Measurements from ENCODE around the gene ARL8A. TPM values are rescaled to one million over a fixed set of nuclear protein-coding genes. Genes with fewer than 3 reads are reported as not detected.
A peak's percentile ranks its signal among the peaks of the same experiment; 100 is the strongest.

ARL8A gene
- total RNA-seq, 1 experiment from 2014 or later, result 45.6 TPM

DNA sequence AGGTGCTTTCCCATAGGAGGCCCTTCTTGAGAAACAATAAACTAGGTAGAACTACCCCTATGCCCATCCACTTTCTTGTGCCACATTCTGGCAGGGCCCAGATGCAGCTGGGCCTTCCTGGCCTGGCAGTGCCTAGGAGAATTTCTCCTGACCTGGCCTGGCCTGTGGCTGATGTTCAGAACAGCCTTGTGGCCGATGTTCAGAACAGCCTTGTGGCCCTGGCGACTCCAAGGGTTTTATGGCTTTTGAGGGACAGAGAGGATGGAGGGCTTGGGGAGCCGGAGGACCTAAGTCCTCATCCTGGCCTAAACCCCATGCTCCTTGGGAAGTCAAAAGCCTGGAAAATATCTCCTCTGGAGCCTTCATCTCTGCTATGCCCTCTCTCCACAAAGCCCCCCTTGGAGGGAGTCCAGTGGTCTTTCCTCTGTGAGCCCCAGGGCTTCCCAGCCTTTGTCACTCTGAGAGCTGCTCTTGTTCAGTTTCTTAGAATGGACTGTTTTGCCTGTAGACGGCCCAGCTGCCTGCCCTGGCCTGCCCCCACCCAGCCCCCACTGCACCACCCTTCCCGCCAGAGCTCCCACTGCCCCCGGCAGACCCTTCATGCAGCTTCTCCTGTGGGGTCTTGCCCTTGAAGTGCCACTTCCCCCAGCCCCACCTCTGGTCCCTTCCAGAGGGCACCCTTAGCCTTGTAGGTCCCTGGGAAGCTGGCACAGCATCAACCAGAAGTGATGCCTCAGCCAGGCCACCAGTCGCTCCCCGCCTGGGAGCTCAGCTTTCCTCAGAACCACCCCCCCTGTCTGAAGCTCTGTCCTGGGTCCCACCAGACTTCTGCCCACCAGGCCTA is 14.9 kb downstream of the ARL8A start:
- ChIA-PET POLR2A (no interaction called here), RAD21 (ENCODE audit: low non-redundant PET in 1 of 2, low total read pairs in 2 of 2, uncharacterized antibody in 2 of 2, unreplicated experiment in 2 of 2) (no interaction called here), CTCF (interaction anchor here (0.6 to 1.0 kb wide), 4 partner anchors 10 to 130 kb away, joined by 3 to 5 read pairs (median 4); no protein-coding TSS in a partner anchor)
- no TSS peak for BruUV-seq (replicated peaks)
- Histone ChIP-seq H3K9me2 (ENCODE audit: insufficient read depth) (no peaks in the 10 kb centered on the region), H3K4me3 (replicated peaks in 1 of 2; ENCODE audit: low read depth in 1 of 2, low read length in 2 of 2) (no peak overlapping the region), H3K27ac (ENCODE audit: low read depth, low read length) (no peak overlapping the region), H3K4me1 (ENCODE audit: control insufficient read depth in 1 of 2, insufficient read depth in 2 of 2, low read length in 2 of 2) (peaks cover 0 to 4% of the 10 kb centered on the region in 2 experiments; a peak in 1 of 4 replicates), H2AFZ (ENCODE audit: low read depth, low read length, poor library complexity, severe bottlenecking) (no peak overlapping the region), H3K9me3 (ENCODE audit: control insufficient read depth in 1 of 2, insufficient read depth in 1 of 2, low read depth in 1 of 2, low read length in 2 of 2) (no peaks in the 10 kb centered on the region), H4K20me1 (ENCODE audit: insufficient read depth) (no peaks in the 10 kb centered on the region), H3K27me3 (ENCODE audit: insufficient read depth, low read length) (no peaks in the 10 kb centered on the region), H3K36me3 (ENCODE audit: control insufficient read depth in 1 of 2, insufficient read depth in 2 of 2, low read length in 2 of 2) (peaks cover 3 to 13% of the 10 kb centered on the region in 2 experiments; a peak in 3 of 4 replicates), H3K9ac (ENCODE audit: low read length) (no peak overlapping the region), H3K79me2 (ENCODE audit: insufficient read depth, low read length) (no peaks in the 10 kb centered on the region), H3K4me2 (ENCODE audit: low read length) (no peak overlapping the region)
- no peak for TF ChIP-seq CEBPB (IDR thresholded peaks at IDR 0.05; ENCODE audit: low read depth)
- TF ChIP-seq SRF (IDR thresholded peaks at IDR 0.05; ENCODE audit: low read depth), result no peak
- no peak for TF ChIP-seq SIN3A (IDR thresholded peaks at IDR 0.05; ENCODE audit: low read depth)
- TF ChIP-seq, protein P1, sequence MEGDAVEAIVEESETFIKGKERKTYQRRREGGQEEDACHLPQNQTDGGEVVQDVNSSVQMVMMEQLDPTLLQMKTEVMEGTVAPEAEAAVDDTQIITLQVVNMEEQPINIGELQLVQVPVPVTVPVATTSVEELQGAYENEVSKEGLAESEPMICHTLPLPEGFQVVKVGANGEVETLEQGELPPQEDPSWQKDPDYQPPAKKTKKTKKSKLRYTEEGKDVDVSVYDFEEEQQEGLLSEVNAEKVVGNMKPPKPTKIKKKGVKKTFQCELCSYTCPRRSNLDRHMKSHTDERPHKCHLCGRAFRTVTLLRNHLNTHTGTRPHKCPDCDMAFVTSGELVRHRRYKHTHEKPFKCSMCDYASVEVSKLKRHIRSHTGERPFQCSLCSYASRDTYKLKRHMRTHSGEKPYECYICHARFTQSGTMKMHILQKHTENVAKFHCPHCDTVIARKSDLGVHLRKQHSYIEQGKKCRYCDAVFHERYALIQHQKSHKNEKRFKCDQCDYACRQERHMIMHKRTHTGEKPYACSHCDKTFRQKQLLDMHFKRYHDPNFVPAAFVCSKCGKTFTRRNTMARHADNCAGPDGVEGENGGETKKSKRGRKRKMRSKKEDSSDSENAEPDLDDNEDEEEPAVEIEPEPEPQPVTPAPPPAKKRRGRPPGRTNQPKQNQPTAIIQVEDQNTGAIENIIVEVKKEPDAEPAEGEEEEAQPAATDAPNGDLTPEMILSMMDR (IDR thresholded peaks at IDR 0.05 in 2 of 3, conservative IDR thresholded peaks at IDR 0.05 in 1 of 3; ENCODE audit: borderline replicate concordance in 1 of 3, insufficient read depth in 1 of 3, low read depth in 2 of 3, low read length in 2 of 3), result no peak
- no peak for TF ChIP-seq POLR2AphosphoS5 (IDR thresholded peaks at IDR 0.05; ENCODE audit: low read depth, low read length)
- TF ChIP-seq, protein P2, sequence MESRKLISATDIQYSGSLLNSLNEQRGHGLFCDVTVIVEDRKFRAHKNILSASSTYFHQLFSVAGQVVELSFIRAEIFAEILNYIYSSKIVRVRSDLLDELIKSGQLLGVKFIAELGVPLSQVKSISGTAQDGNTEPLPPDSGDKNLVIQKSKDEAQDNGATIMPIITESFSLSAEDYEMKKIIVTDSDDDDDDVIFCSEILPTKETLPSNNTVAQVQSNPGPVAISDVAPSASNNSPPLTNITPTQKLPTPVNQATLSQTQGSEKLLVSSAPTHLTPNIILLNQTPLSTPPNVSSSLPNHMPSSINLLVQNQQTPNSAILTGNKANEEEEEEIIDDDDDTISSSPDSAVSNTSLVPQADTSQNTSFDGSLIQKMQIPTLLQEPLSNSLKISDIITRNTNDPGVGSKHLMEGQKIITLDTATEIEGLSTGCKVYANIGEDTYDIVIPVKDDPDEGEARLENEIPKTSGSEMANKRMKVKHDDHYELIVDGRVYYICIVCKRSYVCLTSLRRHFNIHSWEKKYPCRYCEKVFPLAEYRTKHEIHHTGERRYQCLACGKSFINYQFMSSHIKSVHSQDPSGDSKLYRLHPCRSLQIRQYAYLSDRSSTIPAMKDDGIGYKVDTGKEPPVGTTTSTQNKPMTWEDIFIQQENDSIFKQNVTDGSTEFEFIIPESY (IDR thresholded peaks at IDR 0.05; ENCODE audit: extremely low read depth, insufficient replicate concordance, low read length), result no peak
- no peak for TF ChIP-seq ZNF274 (IDR thresholded peaks at IDR 0.05; ENCODE audit: low read depth, low read length)
- TF ChIP-seq EZH2 (IDR thresholded peaks at IDR 0.05), result no peak
- no peak for TF ChIP-seq EGR1 (IDR thresholded peaks at IDR 0.05; ENCODE audit: low read depth)
- TF ChIP-seq YY1 (IDR thresholded peaks at IDR 0.05; ENCODE audit: extremely low read depth, insufficient replicate concordance, low read depth, low read length), result no peak
- TF ChIP-seq POLR2A (IDR thresholded peaks at IDR 0.05; ENCODE audit: borderline replicate concordance, extremely low read depth, insufficient read depth, insufficient read length), result no peak
- TF ChIP-seq, protein P3, sequence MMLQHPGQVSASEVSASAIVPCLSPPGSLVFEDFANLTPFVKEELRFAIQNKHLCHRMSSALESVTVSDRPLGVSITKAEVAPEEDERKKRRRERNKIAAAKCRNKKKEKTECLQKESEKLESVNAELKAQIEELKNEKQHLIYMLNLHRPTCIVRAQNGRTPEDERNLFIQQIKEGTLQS (IDR thresholded peaks at IDR 0.05), result no peak
- TF ChIP-seq, protein P4, sequence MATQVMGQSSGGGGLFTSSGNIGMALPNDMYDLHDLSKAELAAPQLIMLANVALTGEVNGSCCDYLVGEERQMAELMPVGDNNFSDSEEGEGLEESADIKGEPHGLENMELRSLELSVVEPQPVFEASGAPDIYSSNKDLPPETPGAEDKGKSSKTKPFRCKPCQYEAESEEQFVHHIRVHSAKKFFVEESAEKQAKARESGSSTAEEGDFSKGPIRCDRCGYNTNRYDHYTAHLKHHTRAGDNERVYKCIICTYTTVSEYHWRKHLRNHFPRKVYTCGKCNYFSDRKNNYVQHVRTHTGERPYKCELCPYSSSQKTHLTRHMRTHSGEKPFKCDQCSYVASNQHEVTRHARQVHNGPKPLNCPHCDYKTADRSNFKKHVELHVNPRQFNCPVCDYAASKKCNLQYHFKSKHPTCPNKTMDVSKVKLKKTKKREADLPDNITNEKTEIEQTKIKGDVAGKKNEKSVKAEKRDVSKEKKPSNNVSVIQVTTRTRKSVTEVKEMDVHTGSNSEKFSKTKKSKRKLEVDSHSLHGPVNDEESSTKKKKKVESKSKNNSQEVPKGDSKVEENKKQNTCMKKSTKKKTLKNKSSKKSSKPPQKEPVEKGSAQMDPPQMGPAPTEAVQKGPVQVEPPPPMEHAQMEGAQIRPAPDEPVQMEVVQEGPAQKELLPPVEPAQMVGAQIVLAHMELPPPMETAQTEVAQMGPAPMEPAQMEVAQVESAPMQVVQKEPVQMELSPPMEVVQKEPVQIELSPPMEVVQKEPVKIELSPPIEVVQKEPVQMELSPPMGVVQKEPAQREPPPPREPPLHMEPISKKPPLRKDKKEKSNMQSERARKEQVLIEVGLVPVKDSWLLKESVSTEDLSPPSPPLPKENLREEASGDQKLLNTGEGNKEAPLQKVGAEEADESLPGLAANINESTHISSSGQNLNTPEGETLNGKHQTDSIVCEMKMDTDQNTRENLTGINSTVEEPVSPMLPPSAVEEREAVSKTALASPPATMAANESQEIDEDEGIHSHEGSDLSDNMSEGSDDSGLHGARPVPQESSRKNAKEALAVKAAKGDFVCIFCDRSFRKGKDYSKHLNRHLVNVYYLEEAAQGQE (IDR thresholded peaks at IDR 0.05; ENCODE audit: low read depth), result no peak
- TF ChIP-seq RAD21 (IDR thresholded peaks at IDR 0.05; ENCODE audit: low read depth), result no peak
- no peak for TF ChIP-seq ELF1 (IDR thresholded peaks at IDR 0.05; ENCODE audit: borderline replicate concordance, low read depth)
- TF ChIP-seq TCF7L2 (IDR thresholded peaks at IDR 0.05; ENCODE audit: borderline replicate concordance, extremely low read depth, insufficient read depth, insufficient read length), result no peak
- TF ChIP-seq JUND (IDR thresholded peaks at IDR 0.05), result no peak
- TF ChIP-seq EZH2phosphoT487 (IDR thresholded peaks at IDR 0.05; ENCODE audit: borderline replicate concordance), result no peak
- TF ChIP-seq SP1 (IDR thresholded peaks at IDR 0.05; ENCODE audit: low read depth), result no peak
- peak; percentile 21; the same call in 1 of the 2 replicates for ATAC-seq
- intact Hi-C loops (cut with micrococcal nuclease), result no loop called here
- DNase-seq (ENCODE audit: low read depth, low spot score), result no peak
